HG02870 (cell line): Measurements from ENCODE around the gene SELP.
A peak's percentile ranks its signal among the peaks of the same experiment; 100 is the strongest.

Source experiments
- ATAC-seq: cut with Tn5 transposase; IDR thresholded peaks from one replicate; pipeline ENCODE4 v1.9.1; 2021; ENCODE audit warnings: mild to moderate bottlenecking, moderate library complexity; ENCODE audit not compliant: unreplicated experiment

The SELP gene

GRCh38 chr1:169623132-169623926, 6.6 kb downstream of the SELP start:
- ATAC-seq = no peak

GRCh38 chr1:169620565-169620964, 9.4 kb downstream of the SELP start:
- no peak for ATAC-seq

DNA sequence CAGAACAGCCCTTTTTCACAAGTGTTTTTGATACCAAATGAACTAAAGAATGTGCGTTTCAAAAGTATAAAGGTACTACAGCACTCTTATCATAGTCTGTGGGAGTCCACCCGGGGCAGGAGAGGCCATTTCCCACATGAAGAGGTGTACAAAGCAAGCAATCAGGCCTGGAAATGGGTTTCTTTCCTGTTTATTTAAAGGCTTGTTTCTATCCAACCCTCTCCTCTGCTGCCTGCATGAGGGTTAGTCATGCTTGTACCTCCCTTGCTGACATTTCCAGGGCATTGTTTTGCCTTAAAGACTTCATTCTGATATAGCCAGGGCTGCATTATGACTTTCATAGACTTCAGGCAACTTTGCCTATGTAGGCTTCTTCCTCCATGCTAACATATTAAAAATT, 11.6 kb downstream of the SELP start:
- no peak for ATAC-seq

DNA sequence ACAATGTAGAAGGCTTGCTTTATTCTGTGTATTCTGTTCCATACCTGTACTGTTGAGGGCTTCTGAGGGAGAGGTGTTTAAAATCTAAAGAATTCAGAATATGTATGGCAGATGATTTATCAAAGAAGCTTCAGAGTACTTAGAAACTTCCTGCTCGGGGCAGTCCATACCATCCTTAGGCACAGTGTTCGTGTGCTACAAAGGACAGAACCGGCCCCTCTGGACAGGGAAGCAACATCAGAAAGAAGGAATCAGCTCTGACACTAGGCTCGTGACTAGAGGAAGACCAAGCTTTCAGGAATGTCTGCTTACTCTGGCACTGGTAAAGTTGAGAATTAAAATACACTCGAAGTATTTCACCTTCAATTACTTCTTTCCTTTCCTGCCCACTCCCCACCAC, 14.1 kb downstream of the SELP start:
- no peak for ATAC-seq

- ATAC-seq = no peak
Observed at GRCh38 chr1:169610858-169611257, 19.1 kb downstream of the SELP start.

DNA sequence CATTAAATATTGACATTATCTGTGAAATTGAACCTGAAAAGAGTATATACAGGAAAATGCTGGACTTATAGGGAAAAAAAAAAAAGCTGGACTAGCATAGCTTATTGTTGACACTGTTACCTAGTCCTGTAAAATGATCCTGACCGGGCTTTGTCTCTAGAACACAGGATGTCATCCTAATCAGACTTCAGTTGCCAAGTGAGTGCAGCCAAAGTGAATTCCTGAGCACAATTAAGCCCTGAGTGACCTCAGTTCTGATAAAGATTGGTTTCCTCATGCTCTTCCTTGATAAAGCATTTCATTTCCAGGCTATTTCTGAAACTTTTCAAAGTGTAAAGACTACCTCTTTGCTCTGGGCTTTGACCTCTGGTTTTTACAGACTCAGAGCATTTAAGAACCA, 19.8 kb downstream of the SELP start:
- no peak for ATAC-seq

GRCh38 chr1:169608226-169608625, 21.7 kb downstream of the SELP start:
- ATAC-seq = no peak

DNA sequence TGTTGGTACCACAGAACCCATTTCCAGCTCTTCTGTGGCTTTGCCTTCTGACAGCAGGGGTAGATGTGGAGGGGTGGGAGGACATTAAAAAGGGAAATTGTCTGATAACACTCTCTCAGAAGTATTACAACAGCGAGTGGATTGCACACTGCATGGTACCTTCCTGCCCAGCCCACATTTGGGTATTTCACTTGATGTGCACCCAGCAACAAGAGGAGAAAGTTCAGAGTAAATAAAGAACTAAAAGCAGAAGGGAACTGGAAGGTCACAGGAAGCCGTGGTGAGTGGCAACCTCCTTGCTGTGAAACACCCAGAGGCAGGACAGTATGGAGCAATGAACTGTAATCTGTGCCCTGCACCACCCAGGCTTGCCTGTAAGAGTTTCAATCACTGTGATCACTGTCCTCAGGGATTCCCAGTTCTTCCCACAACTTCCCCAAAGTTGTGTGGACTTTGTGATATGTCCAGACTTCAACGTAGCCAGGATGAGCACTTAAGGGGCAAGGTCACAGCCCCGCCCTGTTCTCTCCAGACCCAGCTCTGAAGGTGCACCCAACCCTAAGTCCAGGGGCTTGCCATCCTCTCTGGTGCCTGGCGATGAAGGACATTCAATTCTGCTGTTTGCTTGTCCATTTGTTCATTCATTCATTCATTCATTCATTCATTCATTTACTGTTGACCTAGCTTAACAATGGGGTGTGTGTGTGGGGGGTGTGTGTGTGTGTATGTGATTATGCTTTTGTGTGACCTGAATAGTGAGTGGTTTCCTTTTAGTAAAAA, 25.0 kb downstream of the SELP start:
- ATAC-seq = no peak

GRCh38 chr1:169601096-169601881, 28.6 kb downstream of the SELP start:
- no peak for ATAC-seq

GRCh38 chr1:169595764-169596711, 33.9 kb downstream of the SELP start:
- no peak for ATAC-seq

GRCh38 chr1:169594391-169594790, 35.5 kb downstream of the SELP start:
- peak; percentile 85 for ATAC-seq

GRCh38 chr1:169590932-169591331, 39.0 kb downstream of the SELP start:
- no peak for ATAC-seq

GRCh38 chr1:169588785-169589485, 41.0 kb downstream of the SELP start:
- no peak for ATAC-seq

DNA sequence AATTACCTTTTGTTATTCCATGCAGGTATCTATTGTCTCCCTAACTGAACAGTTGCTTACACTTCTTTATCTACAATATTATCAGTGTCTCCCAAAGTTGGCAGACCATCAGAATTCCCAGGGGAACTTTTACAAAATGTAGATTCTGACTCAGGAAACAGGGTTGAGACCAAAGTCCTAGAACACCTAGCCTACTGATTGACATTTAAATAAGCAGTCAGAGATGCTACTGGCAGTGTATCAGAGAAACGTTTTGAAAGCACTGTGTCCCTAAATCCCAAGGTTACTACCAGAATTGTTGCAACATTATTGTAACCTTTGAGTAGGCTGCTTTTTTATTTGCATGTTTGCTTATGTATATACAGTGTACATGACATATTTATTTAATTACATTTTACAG, 41.8 kb downstream of the SELP start:
- ATAC-seq = no peak

- ATAC-seq = peak; percentile 96
Observed at GRCh38 chr1:169586395-169587255, 43.3 kb downstream of the SELP start, which contains the start of gene F5. F5 (minus strand) TSS chr1:169586481; CDS start chr1:169586386, 95 bp downstream.

- ATAC-seq = peak; percentile 27
Observed at GRCh38 chr1:169586067-169586394, 43.9 kb downstream of the SELP start.

GRCh38 chr1:169585181-169585580, 44.7 kb downstream of the SELP start:
- ATAC-seq = no peak

DNA sequence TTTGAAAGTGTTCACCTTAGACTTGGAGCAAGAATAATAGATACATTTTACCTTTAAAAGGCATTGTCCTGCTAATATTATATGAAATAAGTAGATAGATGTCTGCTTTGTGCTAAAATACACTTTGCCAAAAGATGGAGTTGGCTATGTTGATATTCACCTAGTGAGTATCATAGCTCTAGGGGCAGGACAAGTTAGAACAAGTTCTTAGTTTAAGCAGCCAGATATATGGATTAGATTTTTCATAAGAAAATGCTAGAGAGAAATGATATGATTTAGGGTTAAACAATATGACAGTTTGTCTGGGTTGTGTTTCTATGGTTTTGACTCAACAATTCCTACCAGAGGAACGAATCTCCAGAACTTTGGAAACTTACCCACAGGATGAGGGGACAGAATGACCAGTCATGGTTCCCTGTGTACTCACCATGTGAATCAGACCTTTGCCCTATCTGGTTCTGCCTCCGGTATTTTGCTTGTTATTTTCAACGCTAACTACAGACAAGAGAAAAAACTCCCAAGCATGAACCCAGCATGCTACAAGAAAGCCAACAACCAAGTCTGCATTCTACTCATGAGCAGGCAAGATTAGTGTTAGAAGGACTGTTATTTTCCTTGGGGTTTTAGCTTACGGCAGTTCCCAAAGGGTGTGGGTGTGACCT, 45.3 kb downstream of the SELP start:
- ATAC-seq = no peak
